Inflammatory macrophage (primary cell): ENCODE data around the gene RPN2.

Experiments used
- DNase-seq, 2 donors: peaks; one replicate each; pipeline ENCODE4 v3.0.0-alpha.2; 2020 to 2022

The RPN2 gene

DNA sequence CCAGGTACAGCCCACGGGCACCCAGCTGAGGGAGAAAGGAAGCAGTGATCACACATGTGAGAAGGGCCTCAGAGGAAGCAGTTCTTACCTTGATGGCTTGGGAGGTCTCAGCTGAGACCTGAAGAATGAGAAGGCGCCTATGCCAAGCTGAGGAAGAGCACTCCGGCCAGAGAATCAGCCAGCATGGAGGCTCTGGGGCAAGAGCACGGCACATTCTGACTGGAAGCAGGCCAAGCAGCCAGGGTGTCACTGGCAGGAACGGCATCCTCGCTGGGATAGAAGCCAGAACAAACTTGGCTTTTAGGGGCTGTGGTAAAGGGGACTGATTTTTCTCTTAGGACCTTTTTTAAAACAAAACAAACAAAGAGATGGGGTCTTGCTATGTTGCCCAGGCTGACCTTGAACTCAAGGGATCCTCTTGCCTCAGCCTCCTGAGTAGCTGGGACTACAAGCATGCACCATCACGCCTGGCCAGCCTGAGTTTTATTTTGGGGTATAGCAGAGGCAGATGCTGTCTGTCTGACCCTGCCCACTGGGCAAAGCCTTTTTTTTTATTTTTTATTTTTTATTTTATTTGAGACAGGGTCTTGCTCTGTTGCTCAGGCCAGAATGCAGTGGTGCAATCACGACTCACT lies 64.9 kb downstream of the RPN2 start:
- no peak for DNase-seq

GRCh38 chr20:37244572-37244957 lies 65.4 kb downstream of the RPN2 start:
- no peak for DNase-seq

- no peak for DNase-seq
These were observed 66.4 kb downstream of the RPN2 start for GRCh38 chr20:37245216-37246150.

GRCh38 chr20:37246736-37247135 lies 67.6 kb downstream of the RPN2 start:
- DNase-seq: no peak

DNA sequence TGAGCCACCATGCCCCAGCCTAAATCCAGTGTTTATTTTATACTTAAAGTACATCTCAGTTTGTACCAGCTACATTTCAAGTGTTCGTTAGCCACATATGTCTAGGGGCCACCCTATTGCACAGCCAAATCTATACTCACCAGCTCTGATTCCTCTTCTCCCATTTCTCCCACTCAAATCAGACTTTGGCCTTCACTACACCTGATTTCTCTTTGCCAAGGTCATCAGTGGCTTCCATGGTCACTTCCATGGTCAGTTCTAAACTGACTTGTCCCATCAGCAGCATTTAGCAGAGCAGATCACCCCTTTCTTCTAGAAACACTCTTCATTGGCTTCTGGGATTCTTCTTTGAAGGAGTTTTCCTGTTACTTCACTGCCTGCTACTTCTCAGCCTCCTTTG lies 68.4 kb downstream of the RPN2 start:
- DNase-seq: no peak

- DNase-seq: no peak
These were observed 70.2 kb downstream of the RPN2 start for GRCh38 chr20:37249304-37249703.

DNA sequence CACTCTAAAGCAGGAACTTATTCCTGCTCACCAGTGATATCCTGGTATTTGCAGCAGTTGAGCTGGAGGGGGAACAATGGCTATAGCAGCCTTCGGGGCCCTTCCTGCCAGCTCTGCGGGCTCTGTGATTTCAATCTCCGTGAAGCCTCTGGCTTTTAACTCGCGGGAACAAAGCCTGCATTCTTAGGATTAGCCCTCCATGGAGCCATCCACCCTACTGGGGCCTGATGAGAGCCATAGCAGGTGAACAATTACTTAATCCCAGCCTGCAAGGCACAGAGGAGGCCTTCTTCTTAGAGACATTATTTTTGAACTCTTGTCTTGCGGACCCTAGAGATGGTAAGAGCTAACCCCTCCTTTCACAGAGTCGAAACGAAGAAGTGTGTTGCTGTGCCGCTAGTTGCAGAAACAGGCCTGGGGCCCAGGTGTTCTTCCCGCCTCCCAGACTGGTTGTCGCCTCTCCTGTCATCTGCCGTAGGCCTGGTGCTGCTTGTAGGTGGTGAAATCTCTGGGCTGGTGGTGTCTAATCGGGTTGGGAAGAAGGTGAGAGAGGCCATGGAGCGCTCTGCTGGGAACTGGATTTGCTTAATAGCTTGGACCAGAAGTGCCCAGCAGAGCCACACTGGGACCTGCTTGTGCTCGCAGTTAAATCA lies 72.8 kb downstream of the RPN2 start:
- no peak for DNase-seq

DNA sequence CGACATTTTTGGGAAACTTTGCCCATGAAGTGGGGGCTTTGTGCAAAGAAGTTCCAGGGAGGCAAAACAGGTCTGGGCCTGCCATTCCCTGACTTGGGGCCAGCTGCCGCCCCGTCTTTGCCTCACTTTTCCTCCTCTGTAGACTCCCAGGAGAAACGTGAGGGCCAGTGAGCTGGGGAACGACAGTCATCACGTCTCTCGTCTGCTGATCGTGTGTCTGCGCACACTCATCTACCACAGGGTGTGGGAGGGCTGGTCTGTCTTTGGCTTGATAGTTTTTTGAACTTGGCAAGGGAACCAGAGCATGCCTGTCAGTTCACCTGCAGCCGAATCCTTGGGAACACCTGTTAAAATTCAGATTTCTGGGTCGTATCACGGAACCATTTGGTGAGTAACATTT lies 74.0 kb downstream of the RPN2 start:
- no peak for DNase-seq

GRCh38 chr20:37254114-37254878 lies 75.2 kb downstream of the RPN2 start:
- no peak for DNase-seq

DNA sequence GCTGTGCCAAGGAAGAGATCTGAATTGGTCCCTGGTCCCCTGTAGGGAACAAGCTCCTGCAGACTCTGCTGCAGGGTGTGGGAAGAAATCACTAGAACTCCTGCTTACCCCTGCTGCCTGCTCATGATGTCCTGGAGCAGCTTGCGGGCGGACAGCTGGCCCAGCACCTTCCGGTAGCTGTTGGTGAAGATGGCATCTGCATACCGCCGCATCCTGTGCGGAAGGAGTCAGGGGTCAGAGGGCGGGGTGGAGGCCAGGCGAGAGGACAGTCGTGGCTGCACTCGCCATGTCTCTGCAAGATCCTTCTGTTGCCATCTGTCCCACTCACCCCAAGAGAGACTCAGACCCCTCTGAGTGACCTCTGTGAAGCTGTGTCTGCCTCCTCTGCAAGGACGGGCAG lies 77.2 kb downstream of the RPN2 start:
- no peak for DNase-seq

DNA sequence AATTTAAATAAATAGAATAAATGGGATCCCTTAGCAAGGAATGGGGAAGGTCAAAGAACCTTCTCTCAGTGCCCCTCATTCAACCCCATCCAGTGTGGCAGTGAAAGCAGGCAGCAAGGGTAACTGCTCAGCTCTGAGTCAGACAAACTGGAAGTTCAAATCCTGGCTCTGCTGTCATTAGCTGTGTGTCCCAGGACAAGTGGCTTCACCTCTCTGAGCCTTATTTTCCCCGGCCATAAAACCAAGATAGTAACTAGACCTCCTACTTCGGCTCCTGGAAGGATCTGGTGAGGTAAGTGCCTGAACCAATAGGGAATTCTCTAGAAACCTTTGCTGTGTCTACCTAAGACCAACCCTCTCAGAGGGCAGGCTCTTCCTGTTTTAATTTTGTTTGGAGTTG lies 78.4 kb downstream of the RPN2 start:
- no peak for DNase-seq

GRCh38 chr20:37257988-37258387 lies 78.9 kb downstream of the RPN2 start:
- no peak for DNase-seq

GRCh38 chr20:37259031-37259430 lies 79.9 kb downstream of the RPN2 start:
- no peak for DNase-seq

- DNase-seq: no peak
These were observed 80.7 kb downstream of the RPN2 start for GRCh38 chr20:37259865-37260264.

DNA sequence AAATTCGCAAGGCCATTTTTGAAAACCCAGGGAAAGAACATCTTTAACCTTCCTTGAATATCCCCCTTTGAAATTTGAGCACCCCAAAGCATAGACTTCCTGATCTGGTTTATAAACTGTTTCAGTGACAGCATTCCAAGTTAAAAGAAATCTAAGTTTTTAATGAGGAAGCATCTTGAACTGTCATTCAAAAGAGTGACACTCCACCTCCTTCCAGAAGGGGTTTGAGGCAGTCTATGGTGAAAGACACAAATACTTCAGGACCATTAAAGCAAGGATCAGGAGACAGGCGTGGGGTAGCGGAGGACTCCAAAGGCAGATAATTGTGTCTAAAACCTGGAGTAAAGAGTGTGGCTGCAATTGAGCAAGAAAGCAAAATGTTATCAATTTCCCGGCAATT lies 81.8 kb downstream of the RPN2 start:
- no peak for DNase-seq

DNA sequence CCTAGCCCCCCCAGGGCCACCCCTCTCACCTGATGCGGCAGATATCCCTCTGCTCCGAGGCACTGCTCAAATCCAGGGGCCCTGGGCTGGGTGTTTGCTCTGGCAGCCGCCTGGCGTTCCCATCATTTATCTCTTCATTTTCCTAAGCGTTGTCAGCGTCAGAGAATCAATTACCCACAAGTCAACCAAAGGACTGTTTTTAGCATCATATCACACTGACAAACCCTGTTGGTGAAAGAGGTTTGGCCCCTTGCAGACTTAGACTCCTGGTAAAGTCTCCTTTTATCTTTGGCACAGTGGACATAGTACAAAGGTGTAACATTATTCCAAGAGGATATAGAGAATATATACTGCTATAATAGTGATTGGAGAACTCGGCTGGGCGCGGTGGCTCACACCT lies 82.6 kb downstream of the RPN2 start, which contains the start of gene GHRH:
TSS of gene GHRH (minus strand) at position 101 of the 400 bp plus-strand sequence. CDS start 4,925 bp downstream, outside the sequence.
- DNase-seq: no peak

GRCh38 chr20:37262505-37262904 lies 83.4 kb downstream of the RPN2 start:
- no peak for DNase-seq

DNA sequence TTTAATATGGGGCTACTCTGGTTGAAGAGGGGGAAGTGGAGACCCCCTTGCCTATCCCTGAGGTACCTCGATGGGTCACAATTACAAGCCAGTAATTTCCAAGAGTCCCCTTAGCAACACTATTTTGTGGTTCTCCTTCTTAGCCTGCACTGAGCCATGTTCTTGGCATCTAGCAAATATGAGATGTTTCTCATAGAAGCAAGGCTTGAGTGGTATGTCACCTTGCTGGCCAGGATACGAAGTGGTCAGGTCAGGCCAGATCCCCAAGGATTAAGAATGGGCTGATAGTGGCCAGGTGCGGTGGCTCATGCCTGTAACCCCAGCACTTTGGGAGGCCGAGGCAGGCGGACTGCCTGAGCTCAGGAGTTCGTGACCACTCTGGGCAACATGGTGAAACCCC lies 84.6 kb downstream of the RPN2 start:
- DNase-seq: no peak

- DNase-seq: peak; percentile 90
These were observed 86.0 kb downstream of the RPN2 start for GRCh38 chr20:37265152-37265551.

DNA sequence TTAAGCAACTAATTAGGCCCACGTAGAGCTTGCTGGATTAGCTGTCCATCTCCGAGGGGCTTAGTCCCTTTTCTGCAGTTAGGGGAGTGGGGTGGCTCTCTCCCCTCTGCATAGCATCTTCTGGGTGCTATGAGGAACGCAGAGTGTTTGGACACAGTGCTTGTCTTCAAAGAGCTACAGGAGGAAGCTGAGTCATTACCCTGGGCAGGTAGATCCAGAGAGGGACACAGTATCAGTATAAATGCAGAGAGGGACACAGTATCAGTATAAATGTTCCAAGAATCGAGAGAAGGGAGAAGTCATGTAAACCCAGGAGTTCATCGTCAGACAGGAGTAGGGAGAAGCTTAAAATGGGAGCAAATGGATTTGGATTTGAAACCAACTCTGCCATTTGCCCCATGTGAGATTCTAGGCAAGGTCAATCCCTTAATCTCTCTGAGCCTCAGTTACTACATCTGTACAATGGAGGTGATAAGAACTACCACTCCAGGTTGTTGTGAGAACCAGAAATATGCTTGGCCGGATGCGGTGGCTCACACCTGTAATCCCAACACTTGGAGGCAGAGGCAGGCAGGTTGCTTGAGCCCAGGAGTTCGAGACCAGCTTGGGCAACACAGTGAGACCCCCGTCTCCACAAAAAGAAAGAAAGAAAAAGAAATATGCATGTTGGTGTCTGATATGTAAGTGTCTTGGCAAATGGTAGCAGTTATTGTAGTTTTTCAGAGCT lies 88.0 kb downstream of the RPN2 start:
- DNase-seq: no peak

DNA sequence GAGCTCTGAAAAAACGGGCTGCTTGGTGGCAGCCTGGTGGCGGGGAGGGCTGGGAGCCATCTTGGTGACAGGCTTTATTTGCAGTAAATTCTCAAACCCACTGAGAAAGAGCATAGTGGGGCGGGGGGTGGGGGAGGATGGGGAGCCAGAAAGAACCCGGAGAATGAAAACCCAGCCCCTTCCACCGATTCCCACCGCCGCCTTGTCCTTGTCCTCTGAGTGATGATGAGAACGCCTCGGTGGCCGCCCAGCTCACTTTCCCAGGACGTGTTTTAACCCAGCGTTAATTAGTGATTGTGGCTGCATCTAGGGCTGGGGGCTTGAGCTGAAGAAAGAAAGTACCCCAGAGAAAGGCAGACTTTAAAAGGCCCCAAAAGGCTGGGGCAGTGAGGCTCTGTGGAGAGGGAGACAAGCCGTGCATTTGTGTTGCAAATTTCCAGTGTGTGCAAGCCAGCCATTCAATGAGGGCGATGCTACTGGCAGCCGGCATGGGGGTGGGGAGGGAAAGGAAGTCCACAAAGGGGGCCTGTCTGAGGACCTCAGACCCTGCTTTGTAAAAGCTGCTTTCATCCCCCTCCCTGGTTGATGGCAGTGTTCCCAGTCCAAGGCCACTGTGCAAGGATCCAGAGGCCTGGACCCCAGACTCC lies 88.7 kb downstream of the RPN2 start:
- no peak for DNase-seq
